DMS153 (cell line): ENCODE data around the gene HEPACAM.

ENCODE experiments used
- DNase-seq: peaks from one replicate; lab custom pipeline; 2025; lab: John Stamatoyannopoulos, UW

HEPACAM gene

GRCh38 chr11:124882339-124883071 is 53.3 kb downstream of the HEPACAM start:
- no peak for DNase-seq

- no peak for DNase-seq
Measured at GRCh38 chr11:124880958-124881357, 54.9 kb downstream of the HEPACAM start.

- no peak for DNase-seq
Measured at GRCh38 chr11:124880290-124880611, 55.6 kb downstream of the HEPACAM start.

GRCh38 chr11:124879493-124880289 is 56.2 kb downstream of the HEPACAM start:
- no peak for DNase-seq

GRCh38 chr11:124878759-124879492 is 56.9 kb downstream of the HEPACAM start:
- DNase-seq = no peak

GRCh38 chr11:124877910-124878758 is 57.7 kb downstream of the HEPACAM start:
- no peak for DNase-seq

- no peak for DNase-seq
Measured at GRCh38 chr11:124877631-124877909, 58.3 kb downstream of the HEPACAM start.

- no peak for DNase-seq
Measured at GRCh38 chr11:124876818-124877630, 58.8 kb downstream of the HEPACAM start.

GRCh38 chr11:124875943-124876817 is 59.7 kb downstream of the HEPACAM start:
- peak; percentile 52 for DNase-seq

- no peak for DNase-seq
Measured at GRCh38 chr11:124875401-124875800, 60.4 kb downstream of the HEPACAM start.

GRCh38 chr11:124874571-124875255 is 61.1 kb downstream of the HEPACAM start:
- no peak for DNase-seq

- no peak for DNase-seq
Measured at GRCh38 chr11:124873951-124874350, 61.9 kb downstream of the HEPACAM start.

GRCh38 chr11:124872741-124873140 is 63.1 kb downstream of the HEPACAM start:
- DNase-seq = no peak

- no peak for DNase-seq
Measured at GRCh38 chr11:124872280-124872679, 63.6 kb downstream of the HEPACAM start.

GRCh38 chr11:124870430-124870829 is 65.4 kb downstream of the HEPACAM start:
- DNase-seq = no peak

GRCh38 chr11:124869856-124870387 is 65.9 kb downstream of the HEPACAM start:
- no peak for DNase-seq

GRCh38 chr11:124869331-124869730 is 66.5 kb downstream of the HEPACAM start:
- no peak for DNase-seq
